WI38 (cell line): ENCODE results near the gene EDN1.

ENCODE experiments used
- H3K4me3 ChIP-seq: 2 replicates; pipeline ENCODE4 v1.5.1; 2011; ENCODE audit warnings: low read depth, mild to moderate bottlenecking, control low read depth, low read length
- CTCF ChIP-seq: IDR thresholded peaks from 2 replicates; pipeline ENCODE4 v1.5.1; 2012; ENCODE audit warnings: low read depth, mild to moderate bottlenecking, control low read depth, low read length

EDN1 gene

GRCh38 chr6:12289365-12289919 lies 719 bp upstream of the EDN1 start:
- H3K4me3 ChIP-seq: peak overlapping the region; percentile 76
- TF ChIP-seq CTCF: peak; percentile 91

GRCh38 chr6:12291071-12291838 lies 1.1 kb downstream of the EDN1 start:
- peak overlapping the region; percentile 76 for H3K4me3 ChIP-seq
- TF ChIP-seq CTCF: no peak

- H3K4me3 ChIP-seq: peak overlapping the region; percentile 76
- peak; percentile 25 for TF ChIP-seq CTCF
Observed at GRCh38 chr6:12291839-12292604, 1.9 kb downstream of the EDN1 start.

- TF ChIP-seq CTCF: no peak
Observed at GRCh38 chr6:12293235-12293930, 3.2 kb downstream of the EDN1 start.

GRCh38 chr6:12293931-12294807 lies 4.0 kb downstream of the EDN1 start:
- TF ChIP-seq CTCF: no peak
- H3K4me3 ChIP-seq: no peak overlapping the region

More at GRCh38 chr6:12293235-12293930, 3.2 kb downstream of the EDN1 start:
- H3K4me3 ChIP-seq: no peak overlapping the region

- no peak overlapping the region for H3K4me3 ChIP-seq
- TF ChIP-seq CTCF: no peak
Observed at GRCh38 chr6:12294851-12295536, 4.8 kb downstream of the EDN1 start.
